HTR-8/SVneo (cell line): Measurements from ENCODE around the gene C1orf159.
"Not testable (repeated sequence)": the region's sequence is repeated elsewhere in the genome, so short reads cannot be mapped to it uniquely, and the experiment has no call there.

Experiments
- DNase-seq: peaks from one replicate; pipeline ENCODE4 v3.0.0; 2011; ENCODE audit warnings: low spot score, mixed read lengths; ENCODE audit not compliant: insufficient read length
- FAIRE-seq: peaks from 2 replicates; lab custom pipeline; 2011; peaks lifted over from hg19 to GRCh38; lab: Jason Lieb, UNC

The C1orf159 gene

GRCh38 chr1:1151306-1151705 lies 35.4 kb upstream of the C1orf159 start:
- no peak for DNase-seq

GRCh38 chr1:1150100-1150499 lies 34.2 kb upstream of the C1orf159 start:
- no peak for FAIRE-seq
- no peak for DNase-seq

More at GRCh38 chr1:1151306-1151705, 35.4 kb upstream of the C1orf159 start:
- FAIRE-seq: no peak

DNA sequence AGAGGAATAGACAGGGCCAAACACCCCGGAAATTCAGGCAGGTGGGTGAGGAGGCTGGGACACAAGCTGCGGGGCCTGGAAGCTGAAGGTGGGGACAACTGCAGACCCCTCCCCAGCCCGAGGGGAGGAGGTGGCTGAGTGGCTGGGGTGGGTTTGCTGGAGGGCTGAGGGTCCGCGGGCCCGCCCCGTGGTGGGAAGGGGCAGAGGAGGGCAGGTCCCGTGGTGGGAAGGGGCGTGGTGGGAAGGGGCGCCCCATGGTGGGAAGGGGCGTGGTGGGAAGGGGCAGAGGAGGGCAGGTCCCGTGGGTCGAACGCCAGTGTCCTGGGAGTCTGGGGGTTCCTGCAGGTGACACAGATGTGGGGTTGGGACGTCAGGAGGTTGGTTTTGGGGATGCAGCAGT lies 33.5 kb upstream of the C1orf159 start:
- DNase-seq (no peak), FAIRE-seq (no peak)

DNA sequence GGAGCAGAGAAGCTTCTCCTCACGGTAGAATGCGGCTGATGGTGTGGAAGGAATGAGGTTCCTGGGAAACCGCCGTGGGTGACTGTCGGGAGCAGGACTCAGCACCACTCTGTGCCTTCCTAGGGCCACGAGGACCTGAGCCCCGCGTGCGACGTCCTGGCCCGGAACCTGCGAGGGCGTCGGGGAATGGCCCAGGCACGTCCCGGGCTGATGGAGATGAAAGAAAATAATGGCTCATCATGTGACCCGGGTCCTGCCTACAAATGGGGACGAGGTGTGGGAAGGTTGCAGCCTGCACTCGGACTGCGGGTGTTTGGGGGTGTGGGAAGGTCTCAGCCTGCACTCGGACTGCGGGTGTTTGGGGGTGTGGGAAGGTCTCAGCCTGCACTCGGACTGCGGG lies 32.7 kb upstream of the C1orf159 start:
- DNase-seq (no peak), FAIRE-seq (no peak)

DNA sequence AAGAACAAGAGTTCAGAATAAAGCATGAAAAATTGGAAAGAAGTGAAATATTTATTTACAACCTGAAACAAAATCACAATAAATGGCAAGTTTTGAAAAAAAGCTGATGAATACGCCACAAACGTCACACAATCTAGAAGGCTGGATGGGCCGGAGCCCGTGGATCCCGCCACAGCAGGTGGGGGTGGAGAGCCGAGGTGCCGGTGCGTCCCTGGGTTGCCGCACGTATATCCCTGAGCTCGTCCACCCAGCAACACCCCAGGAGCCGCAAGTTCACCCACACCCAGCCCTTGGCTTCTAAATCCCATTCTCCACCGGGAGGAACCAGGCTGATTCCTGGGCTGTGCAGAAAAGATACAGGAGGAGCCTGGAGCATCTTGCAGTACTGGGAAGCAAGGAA lies 32.2 kb upstream of the C1orf159 start:
- no peak for DNase-seq
- FAIRE-seq: no peak

DNA sequence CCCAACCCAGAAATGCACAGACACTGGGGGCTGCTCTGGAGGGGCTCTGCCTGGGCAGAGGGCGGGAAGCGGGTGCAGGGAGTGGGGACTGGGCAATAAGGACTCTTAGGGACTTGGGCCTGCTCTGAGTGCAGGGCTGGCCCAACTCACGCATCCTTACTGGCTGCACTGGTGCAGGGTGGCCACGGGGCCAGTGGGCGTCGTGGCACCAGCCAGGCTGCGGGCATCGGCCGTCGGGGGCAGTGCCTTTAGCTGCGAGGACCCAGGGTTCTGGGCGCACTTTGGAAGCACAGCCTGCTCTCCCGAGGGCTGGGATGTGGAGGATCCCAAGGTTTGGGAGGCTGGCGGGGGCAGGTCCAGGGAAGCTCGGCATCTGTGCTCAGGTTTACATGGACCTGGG lies 30.7 kb upstream of the C1orf159 start:
- no peak for DNase-seq
- no peak for FAIRE-seq

DNA sequence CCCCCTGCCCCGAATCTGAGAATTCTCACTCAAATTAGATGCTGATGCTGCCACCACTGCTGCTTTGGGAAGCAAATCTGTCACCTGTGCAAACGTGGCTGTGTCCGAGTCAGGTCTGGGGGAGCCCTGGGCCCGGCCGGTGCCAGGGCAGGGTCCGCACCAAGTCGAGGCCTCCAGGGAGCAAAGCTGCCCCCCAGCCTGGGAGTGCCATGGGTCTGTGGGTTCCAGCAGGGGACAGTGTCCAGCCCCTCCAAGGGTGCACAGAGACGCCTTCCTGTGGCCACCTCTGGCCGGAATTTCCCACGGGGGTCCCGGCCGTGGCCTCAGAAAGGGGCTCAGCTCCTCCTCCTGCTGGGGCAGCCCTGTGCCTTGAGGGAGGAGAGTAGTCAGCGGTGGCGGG lies 30.1 kb upstream of the C1orf159 start:
- no peak for DNase-seq
- no peak for FAIRE-seq

GRCh38 chr1:1145547-1145914 lies 29.6 kb upstream of the C1orf159 start:
- FAIRE-seq: no peak
- no peak for DNase-seq

DNA sequence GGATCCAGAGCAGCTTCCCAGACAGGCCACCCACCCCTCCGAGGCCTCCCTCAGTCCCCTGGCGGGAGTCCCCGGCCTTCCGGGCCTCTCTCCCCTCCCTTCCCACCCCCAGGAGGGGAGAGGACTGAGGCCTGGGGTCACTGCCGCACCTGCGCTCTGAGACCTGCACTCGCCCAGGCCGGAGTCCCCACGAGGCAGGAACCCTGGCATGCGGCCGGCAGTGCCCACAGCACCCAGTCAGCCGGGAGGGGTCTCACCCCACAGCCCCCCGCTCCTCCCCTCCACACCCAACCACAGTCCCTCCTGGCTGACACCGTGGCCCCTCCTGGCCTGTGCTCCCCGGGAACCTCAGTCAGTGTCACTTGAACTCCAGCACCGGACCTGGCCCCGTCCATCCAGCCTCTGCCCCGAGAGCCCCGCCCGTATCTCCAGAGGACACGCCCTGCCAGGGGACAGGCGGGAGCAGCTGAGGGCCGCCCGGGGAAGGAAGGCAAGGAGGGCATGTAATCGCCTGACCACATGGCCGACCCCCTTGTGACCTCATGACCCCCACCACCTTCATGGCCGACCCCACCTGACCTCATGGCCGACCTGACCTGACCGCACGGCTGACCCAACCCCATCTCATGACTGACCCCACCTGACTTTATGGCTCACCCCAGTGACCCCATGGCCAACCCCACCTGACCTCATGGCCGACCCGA lies 29.1 kb upstream of the C1orf159 start:
- DNase-seq: no peak
- FAIRE-seq: no peak

GRCh38 chr1:1144122-1144842 lies 28.4 kb upstream of the C1orf159 start:
- no peak for FAIRE-seq
- DNase-seq: no peak

DNA sequence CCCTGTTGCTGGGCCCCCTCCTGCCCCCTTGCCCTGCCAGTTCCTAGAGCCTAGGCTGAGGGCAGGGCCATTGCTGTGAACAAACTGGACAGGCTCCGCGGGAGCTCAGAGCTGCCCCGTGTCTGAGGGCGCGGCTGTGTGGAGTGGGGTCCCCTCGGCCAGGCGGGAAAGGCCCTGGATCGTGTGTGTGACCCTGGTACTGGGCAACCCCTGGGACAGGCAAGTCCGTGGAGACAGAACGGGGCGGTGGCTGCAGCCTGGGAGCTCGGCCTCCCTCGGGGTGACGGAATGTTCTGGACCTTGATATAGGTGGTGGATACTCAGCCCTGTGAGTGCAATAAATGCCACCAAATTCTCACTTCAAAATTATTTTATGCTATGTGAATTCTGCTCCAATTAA lies 27.7 kb upstream of the C1orf159 start:
- FAIRE-seq: no peak
- DNase-seq: no peak

GRCh38 chr1:1142844-1143243 lies 27.0 kb upstream of the C1orf159 start:
- DNase-seq (no peak), FAIRE-seq (no peak)

DNA sequence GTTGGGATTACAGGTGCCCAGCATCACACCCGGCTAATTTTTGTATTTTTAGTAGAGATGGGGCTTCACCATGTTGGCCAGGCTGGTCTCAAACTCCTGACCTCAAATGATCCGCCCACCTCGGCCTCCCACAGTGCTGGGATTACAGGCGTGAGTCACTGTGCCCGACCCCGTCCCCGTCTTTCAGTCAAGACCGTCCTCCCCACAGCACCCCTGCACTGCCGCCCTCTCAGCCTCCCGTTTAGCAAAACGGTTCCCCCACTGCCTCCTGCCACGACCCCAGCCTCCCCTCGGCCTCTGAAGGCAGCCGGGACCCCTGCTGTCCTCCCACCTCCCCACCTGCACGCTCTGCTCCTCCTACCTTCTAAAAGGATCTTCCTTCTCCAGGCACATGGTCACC lies 26.5 kb upstream of the C1orf159 start:
- DNase-seq, FAIRE-seq: not testable (repeated sequence)

DNA sequence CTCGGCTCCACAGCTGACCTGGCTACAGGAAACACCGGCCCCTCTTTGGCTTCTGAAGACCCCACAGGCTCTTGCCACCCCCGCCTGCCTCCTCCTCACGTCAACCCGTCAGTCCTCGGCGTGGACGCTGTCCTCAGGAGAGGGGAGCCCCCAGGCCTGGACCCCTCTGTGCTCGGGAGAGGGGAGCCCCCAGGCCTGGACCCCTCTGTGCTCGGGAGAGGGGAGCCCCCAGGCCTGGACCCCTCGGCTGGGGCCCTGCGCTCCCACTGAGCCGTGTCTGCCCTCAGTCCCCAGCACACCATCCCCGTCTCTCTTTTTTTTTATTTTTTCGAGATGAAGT lies 26.0 kb upstream of the C1orf159 start:
- DNase-seq (no peak), FAIRE-seq (no peak)

GRCh38 chr1:1141244-1141910 lies 25.5 kb upstream of the C1orf159 start:
- DNase-seq (no peak), FAIRE-seq (no peak)

DNA sequence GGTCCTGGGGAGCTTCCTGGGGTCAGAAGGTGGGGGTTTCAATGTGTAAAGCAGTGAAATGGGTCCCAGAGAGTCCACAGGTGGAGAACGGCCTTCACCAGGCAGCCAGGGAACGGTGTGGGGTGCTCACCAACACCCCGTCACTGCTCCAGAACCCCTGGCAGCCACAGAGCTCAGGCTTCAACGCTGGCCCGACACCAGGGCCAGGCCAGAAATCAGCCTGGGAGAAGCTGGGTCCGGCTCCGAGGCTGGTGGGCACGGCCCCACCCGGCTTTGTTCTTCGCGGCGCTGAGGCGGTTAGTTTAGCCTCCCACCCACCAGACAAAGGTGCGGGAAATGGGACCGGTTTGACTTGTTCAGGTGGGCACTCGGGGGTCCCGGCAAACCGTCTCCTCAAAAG lies 24.8 kb upstream of the C1orf159 start:
- DNase-seq (no peak), FAIRE-seq (no peak)

- no peak for DNase-seq
- FAIRE-seq: no peak
Observed at GRCh38 chr1:1137256-1138045, 21.6 kb upstream of the C1orf159 start.

DNA sequence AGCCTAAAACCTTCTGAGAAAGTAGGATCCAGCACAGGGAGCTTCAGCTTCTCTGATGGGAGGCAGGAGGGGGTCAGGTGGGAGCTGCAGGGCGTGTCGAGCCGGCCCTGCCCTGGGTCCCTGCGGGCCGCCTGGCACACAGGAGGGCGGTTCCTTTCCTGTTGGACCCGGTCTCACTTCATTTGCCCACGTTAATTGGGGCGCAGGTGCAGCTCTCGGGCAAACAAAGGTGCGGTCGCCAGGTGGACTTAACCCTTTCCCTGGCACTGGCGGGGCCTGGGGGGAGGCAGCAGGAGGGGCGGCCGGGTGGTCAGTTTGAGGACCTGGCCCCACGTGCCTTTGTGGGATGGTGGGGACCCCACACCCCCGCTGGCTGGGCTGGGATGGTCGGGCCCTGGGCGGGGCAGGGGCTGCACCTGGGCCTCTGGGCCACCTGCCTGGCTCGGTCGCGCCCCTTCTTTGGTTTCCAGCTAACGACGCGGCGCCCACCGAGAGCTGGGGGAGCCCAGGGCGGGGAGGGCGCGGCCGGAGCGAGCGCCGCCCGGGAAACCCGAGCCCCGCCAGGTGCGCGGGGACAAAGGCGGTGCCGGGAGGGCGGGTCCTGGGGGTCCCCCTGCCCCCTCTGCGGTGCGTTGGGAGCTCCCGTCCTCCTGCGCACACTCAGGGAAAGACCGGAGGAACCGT lies 20.8 kb upstream of the C1orf159 start:
- FAIRE-seq (no peak), DNase-seq (no peak)

GRCh38 chr1:1135339-1136136 lies 19.6 kb upstream of the C1orf159 start:
- DNase-seq (no peak), FAIRE-seq (no peak)
